MV-4-11 (cell line): ENCODE results near the gene CNTNAP2.
"Not testable (repeated sequence)": the region's sequence is repeated elsewhere in the genome, so short reads cannot be mapped to it uniquely, and the experiment has no call there.

Experiments used
- DNase-seq: peaks from one replicate; lab custom pipeline; 2025; lab: John Stamatoyannopoulos, UW

The CNTNAP2 gene

GRCh38 chr7:146150153-146150552 is 33.6 kb downstream of the CNTNAP2 start:
- DNase-seq, result peak; percentile 79

GRCh38 chr7:146172112-146172511 is 55.5 kb downstream of the CNTNAP2 start:
- DNase-seq, result peak; percentile 3

GRCh38 chr7:146175716-146176115 is 59.1 kb downstream of the CNTNAP2 start:
- peak; percentile 69 for DNase-seq

- DNase-seq, result no peak
These were observed 60.3 kb downstream of the CNTNAP2 start for GRCh38 chr7:146176860-146177259.

- DNase-seq, result no peak
These were observed 60.7 kb downstream of the CNTNAP2 start for GRCh38 chr7:146177301-146177700.

- DNase-seq, result peak; percentile 38
These were observed 69.2 kb downstream of the CNTNAP2 start for GRCh38 chr7:146185844-146186243.

- not testable (repeated sequence) for DNase-seq
These were observed 74.8 kb downstream of the CNTNAP2 start for GRCh38 chr7:146191428-146191827.

GRCh38 chr7:146201945-146202344 is 85.3 kb downstream of the CNTNAP2 start:
- no peak for DNase-seq

- DNase-seq, result no peak
These were observed 89.7 kb downstream of the CNTNAP2 start for GRCh38 chr7:146206270-146206669.

- DNase-seq, result no peak
These were observed 91.9 kb downstream of the CNTNAP2 start for GRCh38 chr7:146208492-146208891.

- no peak for DNase-seq
These were observed 98.2 kb downstream of the CNTNAP2 start for GRCh38 chr7:146214842-146215241.

- no peak for DNase-seq
These were observed 99.9 kb downstream of the CNTNAP2 start for GRCh38 chr7:146216396-146217041.

GRCh38 chr7:146223851-146224250 is 107.2 kb downstream of the CNTNAP2 start:
- no peak for DNase-seq

- DNase-seq, result no peak
These were observed 116.0 kb downstream of the CNTNAP2 start for GRCh38 chr7:146232604-146233003.

- DNase-seq, result no peak
These were observed 118.6 kb downstream of the CNTNAP2 start for GRCh38 chr7:146235195-146235594.

- no peak for DNase-seq
These were observed 126.1 kb downstream of the CNTNAP2 start for GRCh38 chr7:146242661-146243060.

- not testable (repeated sequence) for DNase-seq
These were observed 131.4 kb downstream of the CNTNAP2 start for GRCh38 chr7:146247991-146248390.

- DNase-seq, result not testable (repeated sequence)
These were observed 132.1 kb downstream of the CNTNAP2 start for GRCh38 chr7:146248744-146249143.

GRCh38 chr7:146249272-146249671 is 132.7 kb downstream of the CNTNAP2 start:
- DNase-seq, result peak; percentile 40

- DNase-seq, result no peak
These were observed 139.0 kb downstream of the CNTNAP2 start for GRCh38 chr7:146255609-146256008.

- no peak for DNase-seq
These were observed 145.9 kb downstream of the CNTNAP2 start for GRCh38 chr7:146262527-146262926.

GRCh38 chr7:146276888-146277287 is 160.3 kb downstream of the CNTNAP2 start:
- no peak for DNase-seq

- no peak for DNase-seq
These were observed 168.8 kb downstream of the CNTNAP2 start for GRCh38 chr7:146285418-146285817.

GRCh38 chr7:146290746-146291145 is 174.1 kb downstream of the CNTNAP2 start:
- DNase-seq, result no peak
